ENCODE results near the gene ARMH2.

The ARMH2 gene

GRCh38 chr6:24798740-24799540 is at the start of gene ARMH2:
TSS of gene ARMH2 (minus strand) at chr6:24798917. CDS start at chr6:24798857, 60 bp downstream.
- no peak for DNase-seq

GRCh38 chr6:24848461-24848860 is 49.7 kb upstream of the ARMH2 start:
- DNase-seq: no peak

- DNase-seq: no peak
Measured at GRCh38 chr6:24847402-24847801, 48.7 kb upstream of the ARMH2 start.

- no peak for DNase-seq
Measured at GRCh38 chr6:24845578-24845977, 46.9 kb upstream of the ARMH2 start.

GRCh38 chr6:24844903-24845302 is 46.2 kb upstream of the ARMH2 start:
- DNase-seq: no peak

GRCh38 chr6:24844061-24844460 is 45.3 kb upstream of the ARMH2 start:
- DNase-seq: no peak

- DNase-seq: no peak
Measured at GRCh38 chr6:24840187-24840586, 41.5 kb upstream of the ARMH2 start.

GRCh38 chr6:24838994-24839393 is 40.3 kb upstream of the ARMH2 start:
- DNase-seq: no peak

- DNase-seq: no peak
Measured at GRCh38 chr6:24838081-24838480, 39.4 kb upstream of the ARMH2 start.

- peak; percentile 62 for DNase-seq
Measured at GRCh38 chr6:24836109-24836508, 37.4 kb upstream of the ARMH2 start.

GRCh38 chr6:24833711-24834386 is 35.1 kb upstream of the ARMH2 start:
- no peak for DNase-seq

GRCh38 chr6:24832794-24833193 is 34.1 kb upstream of the ARMH2 start:
- no peak for DNase-seq

GRCh38 chr6:24831771-24832716 is 33.3 kb upstream of the ARMH2 start:
- DNase-seq: no peak

GRCh38 chr6:24829657-24830056 is 30.9 kb upstream of the ARMH2 start:
- DNase-seq: no peak

GRCh38 chr6:24827970-24828369 is 29.3 kb upstream of the ARMH2 start:
- peak; percentile 51 for DNase-seq

GRCh38 chr6:24827162-24827561 is 28.4 kb upstream of the ARMH2 start:
- DNase-seq: peak; percentile 50

- DNase-seq: peak; percentile 32
Measured at GRCh38 chr6:24825130-24825630, 26.5 kb upstream of the ARMH2 start.

GRCh38 chr6:24824142-24824938 is 25.6 kb upstream of the ARMH2 start:
- no peak for DNase-seq

- no peak for DNase-seq
Measured at GRCh38 chr6:24823185-24823584, 24.5 kb upstream of the ARMH2 start.

- DNase-seq: no peak
Measured at GRCh38 chr6:24822696-24823095, 24.0 kb upstream of the ARMH2 start.

GRCh38 chr6:24821860-24822444 is 23.2 kb upstream of the ARMH2 start:
- no peak for DNase-seq

GRCh38 chr6:24818346-24818745 is 19.6 kb upstream of the ARMH2 start:
- DNase-seq: no peak
